HG02852 (cell line): Measurements from ENCODE around the gene IL16.
A peak's percentile ranks its signal among the peaks of the same experiment; 100 is the strongest.

Experiments used
- ATAC-seq: cut with Tn5 transposase; IDR thresholded peaks from one replicate; pipeline ENCODE4 v1.9.1; 2021; ENCODE audit warnings: mild to moderate bottlenecking, moderate library complexity; ENCODE audit not compliant: unreplicated experiment

The IL16 gene

DNA sequence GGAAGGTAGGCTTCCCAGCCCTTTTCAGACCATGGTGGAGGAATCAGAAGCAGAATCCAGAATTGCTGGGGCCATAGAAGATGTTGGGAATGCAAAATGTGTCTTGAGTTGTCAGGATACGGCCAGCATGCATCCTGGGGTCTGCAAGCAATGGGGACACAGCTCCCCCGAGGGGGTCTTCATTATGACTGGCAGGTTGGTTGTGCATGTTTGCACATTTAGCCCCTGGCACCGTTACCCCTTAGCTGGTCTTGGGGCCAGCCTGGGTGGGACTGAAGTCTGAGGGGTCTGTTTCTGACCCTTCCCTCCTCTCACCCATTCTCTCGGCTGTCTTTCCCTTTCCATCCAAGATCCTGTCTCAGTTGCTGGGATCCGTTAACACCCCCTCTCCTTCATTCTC, 76.5 kb downstream of the IL16 start:
- ATAC-seq, result no peak

DNA sequence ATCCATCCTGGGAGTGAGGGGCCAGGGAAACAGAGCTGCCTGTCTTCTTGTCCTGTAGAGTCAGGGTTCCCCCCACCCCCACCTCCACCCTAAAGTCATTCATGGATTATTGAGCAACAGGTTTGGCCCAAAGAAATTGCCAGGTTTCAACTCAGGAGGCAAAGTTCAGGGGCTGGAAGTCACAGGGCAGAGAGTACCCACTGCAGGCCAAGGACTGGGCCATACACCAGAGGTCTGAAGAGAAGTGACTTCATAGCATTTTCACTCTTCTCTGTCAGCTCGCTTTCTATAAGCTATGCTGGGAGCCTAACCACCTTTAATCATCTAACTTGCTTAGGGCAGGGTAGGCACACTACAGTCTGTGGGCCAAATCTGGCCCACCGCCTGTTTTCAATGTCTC, 77.2 kb downstream of the IL16 start:
- ATAC-seq, result no peak

DNA sequence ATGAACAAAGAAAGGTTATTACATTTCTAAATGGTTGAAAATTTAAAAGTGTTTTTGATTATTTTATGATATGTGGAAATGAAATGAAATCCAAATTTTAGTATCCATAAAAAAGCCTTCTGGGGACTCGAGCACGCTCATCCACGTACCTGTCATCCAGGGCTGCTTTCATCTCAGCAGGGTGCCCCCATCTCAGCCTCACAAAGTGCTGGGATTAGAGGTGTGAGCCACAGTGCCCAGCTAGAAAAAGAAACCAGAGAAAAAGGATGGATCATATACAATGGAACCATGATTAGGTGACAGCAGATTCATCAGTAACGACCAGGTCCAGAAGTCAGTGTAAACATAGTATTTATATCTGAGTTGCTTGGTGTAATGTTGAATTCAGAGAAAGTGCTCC, 77.6 kb downstream of the IL16 start:
- no peak for ATAC-seq

DNA sequence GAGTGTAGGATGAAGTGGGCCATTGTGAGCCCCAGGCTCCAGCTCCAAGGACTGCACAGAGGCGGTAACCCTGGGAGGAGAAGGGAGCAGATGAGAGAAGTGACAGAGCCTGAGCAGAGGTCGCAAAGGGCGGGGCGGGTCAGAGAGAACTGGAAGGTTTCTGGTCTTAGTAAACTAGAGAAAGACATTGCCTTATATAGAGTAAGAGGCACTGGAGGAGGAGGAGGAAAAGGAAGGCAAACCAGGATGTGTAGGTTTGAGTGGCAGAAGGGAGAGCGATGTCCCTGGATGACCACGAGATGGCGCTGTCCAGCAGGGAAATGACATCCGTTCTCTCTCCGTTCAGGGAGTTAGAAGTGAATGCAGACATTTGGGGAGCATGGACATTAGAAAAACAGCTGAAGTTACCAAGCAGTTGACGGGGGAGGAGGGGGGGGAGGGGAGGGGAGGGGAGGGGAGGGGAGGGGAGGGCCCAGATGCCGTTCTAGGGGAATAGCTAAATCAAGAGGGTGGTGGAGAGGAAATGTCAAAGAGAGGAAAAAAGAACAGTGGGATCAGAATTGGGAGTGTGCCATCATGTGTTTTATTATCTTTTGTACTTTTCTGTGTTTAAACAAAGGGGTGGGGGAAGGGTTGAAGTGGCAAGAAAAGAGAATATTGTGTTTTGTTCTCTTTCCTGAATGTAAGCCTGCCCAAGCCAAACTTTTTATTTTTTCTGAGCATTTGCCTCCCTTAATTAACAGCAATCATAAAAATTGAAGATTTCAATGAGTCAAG, 78.4 kb downstream of the IL16 start:
- peak; percentile 78 for ATAC-seq

DNA sequence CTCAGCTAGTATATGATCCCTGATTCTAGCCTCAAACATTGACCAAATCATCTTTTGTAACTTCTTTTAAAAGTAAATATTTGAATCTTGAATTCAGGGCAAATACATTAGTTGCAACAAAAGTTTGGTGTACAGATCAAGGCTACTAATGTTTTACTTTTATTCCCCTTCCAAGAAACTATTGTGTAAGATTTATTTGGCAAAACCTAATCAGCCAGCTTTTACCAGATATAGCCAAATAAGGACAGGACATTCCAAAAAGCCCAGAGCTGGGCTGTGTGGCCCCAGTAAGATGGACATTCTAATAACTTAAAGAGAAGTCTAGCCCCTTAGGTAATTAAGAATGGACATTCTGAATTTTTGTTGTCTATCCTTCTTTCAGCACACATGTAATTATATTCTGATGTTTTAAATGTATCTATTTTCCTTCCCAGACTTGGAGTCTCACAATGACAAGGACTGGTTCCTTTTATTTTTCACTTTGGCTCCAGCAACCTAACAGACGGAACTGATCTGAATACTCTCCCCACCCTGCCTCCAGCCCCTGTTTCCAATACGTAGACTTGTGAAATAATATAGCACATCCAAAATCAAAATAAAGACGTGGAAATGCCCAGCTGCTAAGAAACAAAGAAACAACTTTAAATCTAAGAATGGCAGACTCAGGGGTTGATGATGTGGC, 79.2 kb downstream of the IL16 start:
- no peak for ATAC-seq

DNA sequence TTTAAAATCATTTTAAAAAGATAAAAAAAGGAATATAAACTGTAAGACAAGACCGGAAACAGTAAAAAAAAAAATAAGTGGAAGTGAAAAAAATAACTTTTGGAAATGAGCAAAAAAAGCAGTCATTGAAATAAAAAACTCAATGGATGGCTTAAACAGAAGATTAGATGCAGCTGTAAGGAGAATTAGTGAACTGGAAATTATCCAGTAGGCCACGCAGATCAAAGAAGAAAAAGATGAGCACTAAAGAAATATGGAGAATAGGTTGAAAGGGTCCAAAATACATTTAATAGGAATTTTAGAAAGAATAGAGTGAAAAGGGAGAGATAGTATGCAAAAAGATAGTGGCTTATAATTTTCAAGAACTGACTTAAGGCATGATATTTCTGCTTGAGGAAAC, 80.3 kb downstream of the IL16 start:
- no peak for ATAC-seq

DNA sequence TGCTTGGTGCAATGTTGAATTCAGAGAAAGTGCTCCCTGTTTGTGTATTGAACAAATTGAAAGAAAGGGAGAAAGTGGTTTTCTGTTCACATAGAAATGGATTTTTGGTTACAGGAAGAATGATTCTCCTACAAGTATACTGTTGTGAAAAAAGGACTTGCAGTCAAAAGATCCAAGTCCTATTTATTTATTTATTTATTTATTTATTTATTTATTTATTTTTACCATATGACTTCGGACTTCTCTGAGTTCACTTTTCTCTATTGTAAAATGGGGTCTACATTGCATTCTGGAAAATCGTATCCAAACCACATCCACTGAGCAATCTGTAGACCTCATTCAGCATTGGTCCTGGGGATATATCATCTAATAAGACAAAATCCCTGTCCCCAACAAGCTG, 81.2 kb downstream of the IL16 start:
- ATAC-seq, result no peak

DNA sequence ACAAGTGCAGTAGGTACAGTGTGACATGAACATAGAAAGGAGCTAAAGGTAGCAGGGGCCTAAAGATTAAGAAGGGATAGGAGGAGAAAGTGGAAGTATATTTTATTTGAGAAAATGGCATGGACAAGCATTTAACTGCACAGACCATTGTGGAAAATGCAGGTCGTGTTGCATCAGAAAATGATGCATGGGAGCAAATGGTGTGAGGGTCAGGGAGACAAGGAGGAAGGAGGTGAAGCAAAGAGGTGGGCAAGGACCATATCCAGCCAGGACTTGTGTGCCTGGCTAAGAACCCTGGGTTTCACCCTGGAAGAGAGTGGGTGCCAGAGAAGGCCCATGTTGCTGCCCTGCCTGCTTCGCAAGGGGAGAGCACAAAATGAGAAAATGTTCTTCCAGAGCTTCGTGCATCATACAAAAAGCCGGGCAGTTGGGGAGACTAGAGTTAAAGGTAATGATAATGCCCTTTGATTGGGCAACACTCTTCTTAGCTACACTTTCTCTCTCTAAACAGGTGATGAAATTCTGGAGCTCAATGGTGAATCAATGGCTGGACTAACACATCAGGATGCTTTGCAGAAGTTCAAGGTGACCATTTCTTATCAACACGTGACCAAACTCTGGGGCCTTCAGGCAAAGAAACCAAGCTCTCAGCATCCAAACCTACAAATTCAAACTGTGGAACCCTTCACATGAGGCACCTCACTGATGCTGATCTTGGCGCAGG, 81.8 kb downstream of the IL16 start:
- no peak for ATAC-seq

DNA sequence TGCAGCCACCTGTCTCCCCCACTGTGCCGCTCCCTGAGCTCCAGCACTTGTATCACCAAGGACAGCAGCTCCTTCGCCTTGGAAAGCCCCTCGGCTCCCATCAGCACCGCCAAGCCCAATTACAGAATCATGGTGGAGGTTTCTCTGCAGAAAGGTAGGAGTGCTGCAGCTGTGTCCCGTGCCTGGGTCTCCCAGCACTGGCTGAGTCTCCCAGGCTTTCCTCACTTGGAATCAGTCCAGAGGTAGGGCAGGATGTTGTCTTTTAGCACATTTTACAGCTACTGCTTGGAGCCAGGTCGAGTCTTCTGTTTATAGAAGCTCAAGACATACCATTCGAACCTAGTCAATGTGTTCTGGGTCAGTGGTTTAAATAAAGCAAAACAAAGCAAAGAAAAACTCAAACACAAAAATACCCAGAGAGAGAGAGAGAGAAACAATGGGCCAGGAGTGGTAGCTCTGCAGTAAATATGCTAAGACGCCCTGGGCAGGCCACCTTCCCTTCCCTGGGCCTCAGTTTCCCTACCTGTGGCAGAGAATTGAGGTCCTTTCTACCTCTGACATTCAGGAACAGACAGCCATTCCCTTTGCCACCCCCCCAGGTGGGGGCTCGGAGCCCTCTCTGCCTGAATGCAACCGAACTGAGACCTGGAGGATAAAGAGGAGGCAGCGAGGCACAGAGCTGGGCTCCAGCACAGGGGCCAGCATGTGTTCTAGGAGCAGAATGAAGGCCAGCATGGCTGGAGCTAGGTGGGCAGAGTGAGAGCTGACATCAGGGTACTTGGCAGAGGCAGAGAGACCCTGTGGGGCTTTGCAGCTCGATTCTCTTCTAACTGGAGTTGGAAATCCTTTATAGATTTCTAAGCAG, 83.2 kb downstream of the IL16 start:
- no peak for ATAC-seq

DNA sequence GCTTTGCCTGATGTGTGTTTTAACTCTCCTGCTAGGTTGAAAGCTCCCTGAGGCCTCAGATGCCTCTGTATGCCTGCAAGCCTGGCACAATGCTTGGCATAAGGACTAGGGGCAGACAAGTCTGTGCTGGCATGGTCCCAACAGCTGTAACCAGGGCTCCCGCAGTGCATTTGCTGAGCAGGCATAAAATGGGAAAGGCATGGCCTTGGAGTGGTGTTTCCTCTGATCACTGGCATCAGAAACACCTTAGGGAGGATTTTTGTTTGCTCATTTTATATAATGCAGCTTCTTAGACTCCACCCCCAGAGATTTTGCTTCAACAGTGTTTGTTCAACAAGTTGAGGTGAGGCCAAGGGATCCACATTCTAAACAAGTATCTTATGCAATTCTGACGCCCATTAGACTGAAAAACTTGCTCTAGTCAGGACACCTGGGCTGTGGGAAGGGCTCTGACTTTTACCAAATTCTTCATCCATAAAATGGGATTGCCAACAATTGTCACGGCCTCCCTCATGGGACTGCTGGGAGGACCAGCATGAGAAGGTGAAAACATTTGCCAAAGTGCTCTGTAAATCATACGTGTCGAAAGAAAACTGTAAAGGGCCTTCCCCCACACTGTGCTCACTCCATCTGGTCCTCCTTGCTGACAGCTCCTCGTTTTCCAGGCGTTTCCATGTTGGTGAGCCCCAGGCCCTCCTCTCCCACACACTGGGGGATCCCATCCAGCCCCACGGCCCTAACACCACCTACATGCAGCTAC, 84.2 kb downstream of the IL16 start:
- no peak for ATAC-seq

DNA sequence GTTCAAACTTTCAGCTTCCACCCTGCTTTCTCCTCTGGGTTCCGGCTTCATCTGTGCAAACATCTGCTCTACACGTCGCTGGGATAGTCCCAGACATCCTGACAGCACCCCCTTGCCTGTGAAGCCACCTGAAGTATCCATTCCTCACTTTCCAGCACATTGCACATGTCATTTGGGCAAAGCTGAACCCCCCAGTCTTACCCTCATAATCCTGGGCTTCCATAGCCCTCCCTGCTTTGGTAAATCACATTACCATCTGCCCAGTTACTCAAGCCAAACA, 84.7 kb downstream of the IL16 start:
- ATAC-seq, result no peak

DNA sequence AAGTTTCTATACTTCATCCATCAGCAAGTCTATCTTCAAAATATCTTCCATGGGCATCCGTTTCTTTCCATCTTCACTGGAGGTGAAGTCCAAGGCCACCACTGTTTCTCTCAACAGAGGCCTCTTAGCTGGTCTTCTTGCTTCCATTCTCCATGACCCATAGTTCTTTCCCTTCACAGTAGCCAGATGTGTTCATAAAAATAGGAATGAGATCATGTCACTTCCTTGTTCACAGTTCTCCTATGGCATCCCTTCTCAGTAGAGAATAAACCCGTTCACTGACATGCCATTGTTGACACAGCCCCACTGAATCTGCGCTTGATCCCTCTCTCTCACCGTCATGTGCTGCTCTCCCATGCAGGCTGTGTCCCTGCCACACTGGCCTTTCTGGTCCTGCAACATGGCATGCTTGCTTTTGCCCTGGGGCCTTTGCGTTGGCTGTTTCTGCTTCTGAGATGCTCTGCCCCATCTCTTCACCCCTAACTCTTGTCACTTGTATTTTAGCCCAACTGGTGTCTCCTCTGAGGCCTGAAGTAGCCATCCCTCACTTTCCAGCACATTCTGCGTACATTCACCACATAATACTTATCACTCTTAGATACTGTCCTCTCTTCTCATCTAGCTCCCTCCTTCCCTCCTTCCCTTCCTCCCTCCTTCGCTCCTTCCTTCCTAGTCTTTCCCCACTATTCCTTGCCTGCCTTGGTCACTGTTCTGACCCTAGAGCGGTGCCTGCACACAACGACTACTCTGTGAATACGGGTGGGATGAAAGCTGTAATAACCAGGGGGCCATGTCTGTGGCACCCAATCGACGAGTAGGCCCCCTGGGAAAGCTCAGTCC, 85.3 kb downstream of the IL16 start:
- no peak for ATAC-seq

DNA sequence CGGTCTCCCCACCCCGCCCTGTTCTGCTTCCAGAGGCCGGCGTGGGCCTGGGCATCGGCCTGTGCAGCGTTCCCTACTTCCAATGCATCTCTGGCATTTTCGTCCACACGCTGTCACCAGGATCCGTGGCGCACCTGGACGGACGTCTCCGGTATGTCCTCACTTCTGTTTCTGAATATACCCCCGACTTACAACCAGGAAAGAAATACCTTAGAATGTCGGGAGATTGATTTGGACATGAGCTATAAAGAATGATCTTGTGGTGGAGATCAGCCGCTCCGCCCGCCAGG, 85.9 kb downstream of the IL16 start:
- no peak for ATAC-seq

DNA sequence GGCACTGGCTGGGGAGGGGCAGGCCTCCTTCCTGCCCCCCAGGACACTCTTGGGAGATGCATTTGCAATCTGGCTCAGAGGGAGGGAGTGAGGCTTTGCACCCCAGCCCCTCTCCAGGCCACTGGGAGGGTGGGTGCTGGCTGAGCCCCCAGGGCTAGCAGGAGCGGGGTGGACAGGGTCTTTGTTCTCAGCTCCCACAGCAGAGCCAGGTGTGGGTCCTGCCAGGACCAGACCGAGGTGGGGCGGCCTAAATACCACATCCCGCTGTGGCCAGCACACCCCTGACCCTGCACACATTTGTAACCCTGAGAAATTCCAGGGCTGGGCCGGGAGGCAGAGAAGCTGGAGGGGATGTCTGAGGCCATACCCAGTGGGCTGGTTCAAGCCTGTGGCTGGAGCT, 86.2 kb downstream of the IL16 start:
- ATAC-seq, result no peak

DNA sequence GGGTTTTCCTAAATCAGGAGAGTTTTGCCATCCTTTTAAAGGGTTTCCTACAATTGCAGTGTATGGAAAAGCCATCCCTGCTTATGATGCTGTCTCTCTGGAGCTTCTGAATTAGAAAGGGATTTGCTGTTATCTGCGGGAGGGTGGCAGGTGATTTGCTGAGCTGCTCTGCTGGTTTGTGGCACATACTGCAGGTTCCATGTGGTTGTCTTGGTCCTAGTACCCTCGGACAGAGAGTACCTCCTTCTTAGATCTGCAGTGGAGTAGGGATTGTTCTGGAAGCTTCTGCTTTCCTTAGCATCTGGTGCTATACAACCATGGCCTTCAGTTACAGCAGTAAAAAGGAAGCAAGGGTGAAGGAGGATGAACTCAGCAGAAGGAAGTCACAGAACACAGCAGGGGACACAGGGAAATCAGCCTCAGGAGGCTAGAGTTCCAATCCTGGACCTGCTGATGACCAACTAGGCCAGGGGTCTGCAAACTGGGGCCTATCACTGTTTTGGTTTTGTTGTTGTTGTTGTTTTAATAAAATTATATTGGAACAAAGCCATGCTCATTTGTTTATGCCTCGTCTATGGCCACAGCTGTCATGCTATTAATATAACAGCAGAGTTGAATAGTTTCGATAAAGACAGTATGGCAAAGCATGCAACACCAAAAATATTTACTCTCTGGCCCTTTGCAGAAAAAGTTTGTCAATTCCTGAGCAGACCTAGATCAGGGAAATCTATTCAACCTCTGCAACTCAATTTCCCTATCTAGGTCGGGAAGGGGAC, 87.8 kb downstream of the IL16 start:
- peak; percentile 53 for ATAC-seq

DNA sequence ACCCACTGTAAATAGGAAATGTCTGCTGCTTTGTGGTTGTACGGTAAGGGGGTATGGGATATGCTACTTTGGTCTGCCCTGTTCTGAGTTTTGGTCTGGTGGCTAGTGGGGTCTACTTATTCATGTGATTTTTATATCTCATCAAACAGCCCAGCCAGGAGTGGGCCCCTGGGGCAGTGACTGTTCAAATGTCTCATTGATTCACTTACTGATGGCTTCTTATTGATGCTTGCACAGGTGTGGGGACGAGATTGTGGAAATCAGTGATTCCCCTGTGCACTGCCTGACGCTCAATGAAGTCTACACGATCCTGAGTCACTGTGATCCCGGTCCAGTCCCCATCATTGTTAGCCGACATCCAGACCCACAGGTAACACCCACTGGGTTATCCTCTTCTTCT, 88.8 kb downstream of the IL16 start:
- ATAC-seq, result no peak

DNA sequence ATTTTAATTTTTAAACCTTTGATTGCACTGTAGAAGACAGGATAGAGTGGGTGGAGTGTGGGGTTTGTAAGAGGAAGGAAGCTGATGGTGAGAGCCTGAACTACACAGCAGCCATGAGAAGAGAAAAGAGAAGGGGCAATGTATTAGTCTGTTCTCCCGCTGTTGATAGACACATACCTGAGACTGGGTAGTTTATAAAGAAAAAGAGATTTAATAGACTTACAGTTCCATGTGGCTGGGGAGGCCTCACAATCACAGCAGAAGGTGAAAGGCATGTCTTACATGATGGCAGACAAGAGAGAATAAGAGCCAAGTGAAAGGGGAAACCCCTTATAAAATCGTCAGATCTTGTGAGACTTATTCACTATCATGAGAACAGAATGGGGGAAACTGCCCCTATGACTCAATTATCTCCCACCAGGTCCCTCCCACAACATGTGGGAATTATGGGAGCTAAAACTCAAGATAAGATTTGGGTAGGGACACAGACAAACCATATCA, 90.0 kb downstream of the IL16 start:
- no peak for ATAC-seq

DNA sequence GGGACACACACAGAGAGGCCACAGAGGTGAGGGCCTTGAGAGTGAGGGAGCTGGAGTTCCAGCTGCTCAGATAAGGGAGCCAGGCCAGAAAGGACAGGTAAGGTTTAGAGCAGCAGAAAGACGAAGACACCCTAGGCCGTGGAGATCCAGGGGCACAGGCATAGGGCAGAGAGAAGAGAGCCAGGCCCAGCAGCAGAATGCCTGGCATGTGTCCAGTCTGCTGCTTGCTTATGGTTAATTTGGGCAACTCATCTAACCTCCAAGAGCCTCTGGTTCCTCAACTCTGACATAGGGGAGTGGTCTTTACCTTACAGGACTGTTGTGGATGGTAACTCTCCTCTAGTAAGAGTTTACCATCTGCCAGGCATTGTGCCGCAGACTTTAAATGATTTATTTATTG, 91.4 kb downstream of the IL16 start:
- no peak for ATAC-seq

DNA sequence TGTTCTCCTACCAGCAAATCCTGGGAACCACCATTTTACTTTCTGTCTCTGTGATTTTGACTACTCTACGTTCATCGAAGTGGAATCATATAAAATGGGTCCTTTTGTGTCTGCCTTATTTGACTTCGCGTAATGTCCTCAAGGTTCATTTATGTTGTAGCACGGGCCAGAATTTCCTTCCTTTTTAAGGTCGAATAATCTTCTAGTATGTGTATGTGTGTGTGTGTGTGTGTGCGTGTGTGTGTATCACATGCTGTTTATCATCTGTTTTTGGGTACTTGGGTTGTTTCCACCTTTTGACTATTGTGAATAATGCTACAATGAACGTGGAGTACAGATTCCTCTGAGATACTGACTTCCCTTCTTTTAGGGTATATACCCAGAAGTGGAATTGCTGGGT, 91.9 kb downstream of the IL16 start:
- ATAC-seq, result no peak
